HEK293 (cell line): Measurements from ENCODE around the gene SCO1.
"Not testable (repeated sequence)": the region's sequence is repeated elsewhere in the genome, so short reads cannot be mapped to it uniquely, and the experiment has no call there.

Experiments used
- CTCF ChIP-seq: fragments of 450-650 bp; formaldehyde crosslinking; IDR thresholded peaks from 2 replicates; pipeline ENCODE4 v1.5.1; 2016; ENCODE audit warnings: missing biosample characterization, missing genetic modification characterization
- TRIM28 ChIP-seq: IDR thresholded peaks from 2 replicates; pipeline ENCODE4 v1.6.1; 2011; ENCODE audit warnings: low read length, control low read depth, borderline replicate concordance
- ZNF23 ChIP-seq: fragments of 450-650 bp; formaldehyde crosslinking; IDR thresholded peaks from 2 replicates; pipeline ENCODE4 v1.5.1; 2016; ENCODE audit warnings: missing biosample characterization, missing genetic modification characterization, borderline replicate concordance
- ZNF274 ChIP-seq, 2 experiments: fragments of 200-500 bp in 1 of 2; fragments of 450-650 bp in 1 of 2; sonication (Bioruptor generic) in 1 of 2; formaldehyde crosslinking in 1 of 2; IDR thresholded peaks; 2 replicates each; pipeline versions ENCODE4 v1.5.1 to v1.6.1; 2014 to 2016; ENCODE audit warnings: borderline replicate concordance in 1 of 2, inconsistent platforms in 1 of 2, low read length in 1 of 2, missing biosample characterization in 1 of 2, missing genetic modification characterization in 1 of 2
- ZNF510 ChIP-seq: fragments of 450-650 bp; formaldehyde crosslinking; IDR thresholded peaks from 2 replicates; pipeline ENCODE4 v1.5.1; 2018; ENCODE audit warnings: mild to moderate bottlenecking, missing genetic modification characterization, missing biosample characterization; ENCODE audit not compliant: insufficient replicate concordance
- ZNF529 ChIP-seq: fragments of 450-650 bp; formaldehyde crosslinking; IDR thresholded peaks from 2 replicates; pipeline ENCODE4 v1.5.1; 2017; ENCODE audit warnings: missing genetic modification characterization, missing biosample characterization; ENCODE audit not compliant: insufficient replicate concordance
- ZNF704 ChIP-seq: fragments of 450-650 bp; formaldehyde crosslinking; IDR thresholded peaks from 2 replicates; pipeline ENCODE4 v1.5.1; 2016; ENCODE audit warnings: missing biosample characterization, missing genetic modification characterization

- not testable (repeated sequence) for TF ChIP-seq ZNF704 (tag by site-specific recombination); ZNF274 (IDR thresholded peaks at IDR 0.05; ENCODE audit: low read length); ZNF274 (tag by site-specific recombination; IDR thresholded peaks at IDR 0.05; ENCODE audit: borderline replicate concordance); ZNF510 (tag by site-specific recombination); CTCF (tag by site-specific recombination); ZNF529 (tag by site-specific recombination); ZNF23; TRIM28
Observed at GRCh38 chr17:10730247-10730646, 32.9 kb upstream of the SCO1 start.
